Measurements from ENCODE around the gene TSPAN4.

DNA sequence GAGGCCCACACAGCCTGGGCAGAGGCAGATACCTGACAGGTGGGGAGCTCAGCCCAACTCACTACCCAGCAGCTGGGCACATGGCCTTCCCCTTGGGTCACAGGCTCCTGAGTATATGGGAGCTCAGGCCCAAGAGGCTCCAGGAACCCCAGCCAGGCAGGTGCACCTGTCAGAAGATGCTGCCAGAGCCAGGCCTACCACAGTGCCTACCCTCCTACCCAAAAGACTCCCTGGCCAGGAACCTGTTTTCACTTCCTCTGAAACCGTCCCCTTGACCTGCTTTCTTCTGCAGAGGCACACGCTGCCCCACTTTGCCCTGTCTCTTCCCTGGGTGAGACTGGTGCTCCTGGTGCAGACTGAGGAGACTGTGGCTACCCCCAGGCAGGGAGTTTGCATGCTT, 65.0 kb downstream of the TSPAN4 start:
- TF ChIP-seq, protein P1, sequence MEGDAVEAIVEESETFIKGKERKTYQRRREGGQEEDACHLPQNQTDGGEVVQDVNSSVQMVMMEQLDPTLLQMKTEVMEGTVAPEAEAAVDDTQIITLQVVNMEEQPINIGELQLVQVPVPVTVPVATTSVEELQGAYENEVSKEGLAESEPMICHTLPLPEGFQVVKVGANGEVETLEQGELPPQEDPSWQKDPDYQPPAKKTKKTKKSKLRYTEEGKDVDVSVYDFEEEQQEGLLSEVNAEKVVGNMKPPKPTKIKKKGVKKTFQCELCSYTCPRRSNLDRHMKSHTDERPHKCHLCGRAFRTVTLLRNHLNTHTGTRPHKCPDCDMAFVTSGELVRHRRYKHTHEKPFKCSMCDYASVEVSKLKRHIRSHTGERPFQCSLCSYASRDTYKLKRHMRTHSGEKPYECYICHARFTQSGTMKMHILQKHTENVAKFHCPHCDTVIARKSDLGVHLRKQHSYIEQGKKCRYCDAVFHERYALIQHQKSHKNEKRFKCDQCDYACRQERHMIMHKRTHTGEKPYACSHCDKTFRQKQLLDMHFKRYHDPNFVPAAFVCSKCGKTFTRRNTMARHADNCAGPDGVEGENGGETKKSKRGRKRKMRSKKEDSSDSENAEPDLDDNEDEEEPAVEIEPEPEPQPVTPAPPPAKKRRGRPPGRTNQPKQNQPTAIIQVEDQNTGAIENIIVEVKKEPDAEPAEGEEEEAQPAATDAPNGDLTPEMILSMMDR (IDR thresholded peaks at IDR 0.05; ENCODE audit: low read depth, low read length): no peak
- no peak for TF ChIP-seq EZH2phosphoT487 (IDR thresholded peaks at IDR 0.05; ENCODE audit: low read depth)
